TTC549 (cell line): ENCODE results near the gene B3GALT5.

Experiments
- FAIRE-seq: peaks from 2 replicates; lab custom pipeline; 2012; peaks lifted over from hg19 to GRCh38; lab: Jason Lieb, UNC

B3GALT5 gene

DNA sequence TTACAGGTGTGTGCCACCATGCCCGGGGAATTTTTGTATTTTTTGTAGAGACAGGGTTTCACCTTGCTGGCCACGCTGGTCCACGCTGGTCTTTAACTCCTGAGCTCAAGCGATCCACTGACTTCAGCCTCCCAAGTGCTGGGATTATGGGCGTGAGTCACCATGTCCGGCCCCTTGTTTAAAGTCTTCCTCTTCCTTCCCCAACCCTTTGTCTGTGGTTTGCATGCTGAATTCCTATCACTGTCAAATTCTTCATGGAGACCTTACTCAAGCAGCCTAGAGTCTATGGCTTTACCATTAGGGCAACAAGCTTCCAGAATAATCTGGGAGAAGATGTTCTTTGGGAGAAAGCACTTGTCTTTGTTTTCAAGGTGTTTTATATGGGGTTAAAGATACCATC, 34.7 kb downstream of the B3GALT5 start:
- no peak for FAIRE-seq

DNA sequence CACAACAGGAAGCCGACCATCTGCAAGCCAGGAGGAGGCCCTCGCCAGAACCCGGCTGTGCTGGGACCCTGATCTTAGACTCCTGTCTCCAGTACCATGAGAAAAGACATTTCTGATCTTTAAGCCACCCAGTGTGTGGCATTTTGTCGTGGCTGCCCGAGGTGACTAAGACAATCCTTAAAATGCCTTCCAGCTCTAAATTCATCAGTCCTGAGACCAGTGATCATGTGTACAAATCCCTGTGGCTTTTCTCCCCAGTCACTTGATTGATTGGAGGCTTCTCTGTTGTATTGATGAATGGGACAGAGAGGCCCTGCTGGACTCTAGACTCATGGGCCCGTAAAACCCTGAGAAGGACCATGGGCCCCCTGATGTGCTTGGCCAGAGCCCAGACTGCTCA, 36.1 kb downstream of the B3GALT5 start:
- FAIRE-seq = no peak

DNA sequence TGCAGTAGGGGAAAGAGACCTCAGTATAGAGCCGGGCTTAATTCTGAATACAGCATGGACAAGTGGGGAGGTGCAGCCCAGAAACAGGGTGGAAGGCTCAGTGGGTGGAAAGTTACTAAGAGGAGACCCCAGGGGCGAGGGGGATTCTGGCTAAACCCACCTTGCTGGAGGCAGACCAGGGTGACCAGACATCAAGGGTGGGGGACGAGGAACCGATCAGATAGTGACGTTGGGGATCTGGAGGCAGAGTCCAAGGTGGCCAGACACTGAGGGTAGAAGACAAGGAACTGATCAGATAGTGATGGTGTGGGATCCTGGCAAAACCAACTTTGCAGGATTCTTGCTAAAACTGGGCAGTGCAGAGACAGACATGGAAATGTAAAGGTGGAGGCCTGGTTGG, 36.8 kb downstream of the B3GALT5 start:
- no peak for FAIRE-seq

GRCh38 chr21:39650306-39650705, 37.6 kb downstream of the B3GALT5 start:
- FAIRE-seq = no peak

DNA sequence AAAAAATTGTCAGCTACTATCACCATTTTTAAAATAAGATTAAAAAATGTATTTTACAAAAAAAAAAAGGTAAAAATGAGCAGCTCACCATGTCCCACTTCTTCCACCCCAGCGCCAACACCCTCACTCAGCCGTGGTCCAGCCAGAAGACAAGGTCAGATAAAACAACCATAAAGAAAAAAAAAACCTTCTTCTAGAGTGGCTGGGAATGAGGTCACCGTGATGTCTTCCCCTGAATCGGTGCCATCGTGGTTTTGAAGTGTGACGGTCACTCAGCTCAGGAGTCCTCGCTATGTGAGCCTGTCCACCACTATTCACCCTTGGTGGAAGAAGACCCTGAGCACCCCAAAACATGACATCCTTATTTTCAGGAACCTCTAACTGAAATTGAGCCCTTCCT, 38.1 kb downstream of the B3GALT5 start:
- no peak for FAIRE-seq

- no peak for FAIRE-seq
Observed at GRCh38 chr21:39651206-39651605, 38.5 kb downstream of the B3GALT5 start.

GRCh38 chr21:39654951-39655350, 42.2 kb downstream of the B3GALT5 start:
- FAIRE-seq = no peak

DNA sequence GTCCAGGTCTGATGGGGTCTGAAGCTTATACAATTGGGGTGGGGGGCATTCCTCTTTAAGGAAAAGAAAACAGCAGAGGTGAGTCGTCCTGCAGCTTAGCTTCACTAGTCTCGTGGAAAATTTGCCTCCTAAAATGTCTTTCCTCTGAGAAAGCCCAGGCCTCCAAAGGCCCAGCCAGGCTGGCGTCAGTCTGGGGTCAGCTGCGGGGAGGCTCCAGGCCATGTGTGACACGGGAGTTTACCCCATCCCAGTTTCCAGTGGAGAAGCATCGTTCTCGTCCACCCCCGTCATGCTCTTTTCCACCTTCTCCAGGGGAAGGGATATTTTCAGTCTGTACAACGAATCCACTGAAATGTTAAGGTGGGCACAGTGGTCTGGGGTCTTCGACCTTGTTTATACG, 42.8 kb downstream of the B3GALT5 start:
- no peak for FAIRE-seq

DNA sequence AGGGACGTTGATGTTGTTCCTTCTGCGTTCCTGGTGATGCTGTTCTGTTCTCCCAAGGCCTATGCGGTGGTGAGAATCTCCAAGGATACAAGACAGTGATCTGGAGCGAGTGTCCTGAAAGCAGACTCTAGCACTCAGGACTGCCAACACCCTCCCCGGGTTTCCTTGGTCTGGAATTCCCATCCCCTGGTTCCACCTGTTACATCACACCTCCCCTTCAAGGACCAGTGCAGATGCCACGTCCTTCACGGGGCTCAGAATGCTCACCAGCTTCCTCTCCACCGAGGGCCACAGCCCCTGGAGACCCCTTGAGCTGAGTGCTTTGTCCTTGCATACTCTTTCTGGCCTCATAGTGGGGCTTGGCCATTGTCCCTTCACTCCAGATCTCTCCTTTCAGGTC, 43.5 kb downstream of the B3GALT5 start:
- FAIRE-seq = no peak

DNA sequence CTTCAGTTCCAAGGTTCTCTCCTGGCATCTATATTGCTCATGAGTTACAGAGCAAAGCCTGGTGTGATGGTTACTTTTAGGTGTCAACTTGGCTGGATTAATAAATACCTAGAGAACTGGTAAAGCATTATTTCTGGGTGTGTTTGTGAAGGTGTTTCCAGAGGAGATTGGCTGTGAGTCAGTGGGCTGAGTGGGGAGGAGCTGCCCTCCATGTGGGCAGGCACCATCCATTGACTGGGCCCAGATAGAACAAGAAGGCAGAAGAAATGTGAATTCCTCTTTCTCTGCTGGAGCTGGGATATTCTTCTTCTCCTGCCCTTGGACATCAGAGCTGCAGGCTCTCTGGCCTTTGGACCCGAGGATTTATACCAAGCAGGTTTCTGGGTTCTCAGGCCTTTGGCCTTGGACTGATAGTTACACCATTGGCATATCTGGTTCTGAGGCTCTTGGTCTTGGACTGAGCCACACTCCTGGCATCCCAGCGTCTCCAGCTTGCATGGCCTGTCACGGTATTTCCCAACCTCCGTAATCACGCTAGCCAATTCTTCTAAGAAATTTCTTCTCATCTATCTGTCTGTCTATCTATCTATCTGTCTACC, 44.5 kb downstream of the B3GALT5 start:
- FAIRE-seq = no peak

DNA sequence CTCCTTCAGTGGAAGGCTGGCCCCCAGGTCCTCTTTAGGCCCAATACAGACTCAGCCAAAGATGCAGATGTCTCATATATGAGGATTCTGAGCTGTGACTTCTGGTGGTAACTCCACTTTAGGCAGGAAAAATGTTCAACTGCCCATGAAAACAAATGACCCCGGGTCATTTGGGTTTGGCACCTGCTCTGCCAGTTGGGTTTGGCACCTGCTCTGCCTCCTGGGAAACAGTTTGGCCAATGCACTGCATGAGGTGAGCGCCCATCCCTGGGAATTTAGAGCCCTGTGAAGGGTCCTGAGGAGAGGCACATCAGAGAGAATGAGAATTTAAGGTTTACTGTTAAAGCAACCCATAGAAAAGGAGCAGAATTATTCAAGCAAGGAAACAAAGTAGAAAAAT, 45.3 kb downstream of the B3GALT5 start:
- FAIRE-seq = no peak

DNA sequence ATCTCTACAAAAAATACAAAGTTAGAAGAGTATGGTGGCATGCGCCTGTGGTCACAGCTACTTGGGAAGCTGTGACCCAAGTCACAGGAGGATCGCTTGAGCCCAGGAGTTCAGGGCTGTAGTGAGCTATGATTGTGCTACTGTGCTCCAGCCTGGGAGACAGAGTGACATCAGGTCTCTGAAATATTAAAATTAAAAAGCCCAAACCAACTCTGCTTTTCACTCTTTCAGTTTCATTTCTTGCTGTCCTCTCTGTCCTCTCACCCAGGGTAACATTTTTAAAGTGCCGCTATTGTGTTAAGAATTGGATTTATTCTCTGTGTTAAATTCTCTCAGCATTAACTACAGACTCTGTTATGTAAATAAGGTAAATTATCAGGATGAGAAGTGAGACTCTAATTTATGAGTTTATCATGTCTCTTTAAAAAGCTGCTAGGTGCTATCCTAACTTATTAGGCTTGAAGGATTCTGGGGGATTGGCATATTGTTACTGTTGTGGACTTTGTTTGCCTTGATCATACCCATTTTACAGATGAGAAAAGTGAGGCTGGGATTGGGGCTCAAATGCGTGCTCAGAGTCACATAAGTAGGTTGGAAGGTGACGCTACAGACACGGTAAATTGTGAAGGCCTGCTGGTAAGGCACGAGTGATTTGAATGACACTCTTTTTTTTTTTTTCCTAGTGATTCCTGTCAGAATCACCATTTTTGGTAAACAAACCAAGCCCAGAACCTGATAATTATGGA, 46.5 kb downstream of the B3GALT5 start:
- no peak for FAIRE-seq

GRCh38 chr21:39660191-39660980, 47.6 kb downstream of the B3GALT5 start:
- FAIRE-seq = no peak

DNA sequence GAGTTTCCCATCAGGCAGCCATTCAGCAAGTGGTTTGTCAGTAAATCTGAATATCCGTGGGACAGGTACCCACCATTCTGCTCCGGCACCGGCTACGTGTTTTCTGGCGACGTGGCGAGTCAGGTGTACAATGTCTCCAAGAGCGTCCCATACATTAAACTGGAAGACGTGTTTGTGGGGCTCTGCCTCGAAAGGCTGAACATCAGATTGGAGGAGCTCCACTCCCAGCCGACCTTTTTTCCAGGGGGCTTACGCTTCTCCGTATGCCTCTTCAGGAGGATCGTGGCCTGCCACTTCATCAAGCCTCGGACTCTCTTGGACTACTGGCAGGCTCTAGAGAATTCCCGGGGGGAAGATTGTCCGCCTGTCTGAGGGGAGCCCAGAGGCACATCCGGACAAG, 48.4 kb downstream of the B3GALT5 start:
- FAIRE-seq = no peak

DNA sequence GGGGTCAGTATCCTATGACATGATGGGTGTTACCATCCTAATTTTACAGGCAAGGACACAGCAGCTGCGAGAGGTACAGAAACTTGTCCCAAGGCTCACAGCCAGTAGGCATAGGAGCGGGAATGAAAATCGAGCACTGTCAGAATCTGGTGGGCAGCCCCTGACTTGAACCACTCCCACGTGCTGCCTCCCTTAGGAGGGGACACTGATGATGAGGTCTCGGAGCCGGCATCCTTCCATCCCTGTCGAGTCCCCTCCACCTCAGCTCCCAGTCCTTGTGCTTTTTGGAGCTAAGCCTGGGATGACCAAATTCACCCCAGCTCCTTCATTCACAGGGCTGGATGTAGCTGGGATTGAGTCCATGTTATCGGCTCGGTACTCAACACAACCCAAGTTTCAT, 49.0 kb downstream of the B3GALT5 start:
- FAIRE-seq = no peak

GRCh38 chr21:39662411-39662953, 49.7 kb downstream of the B3GALT5 start:
- no peak for FAIRE-seq

- no peak for FAIRE-seq
Observed at GRCh38 chr21:39663066-39663465, 50.3 kb downstream of the B3GALT5 start.

DNA sequence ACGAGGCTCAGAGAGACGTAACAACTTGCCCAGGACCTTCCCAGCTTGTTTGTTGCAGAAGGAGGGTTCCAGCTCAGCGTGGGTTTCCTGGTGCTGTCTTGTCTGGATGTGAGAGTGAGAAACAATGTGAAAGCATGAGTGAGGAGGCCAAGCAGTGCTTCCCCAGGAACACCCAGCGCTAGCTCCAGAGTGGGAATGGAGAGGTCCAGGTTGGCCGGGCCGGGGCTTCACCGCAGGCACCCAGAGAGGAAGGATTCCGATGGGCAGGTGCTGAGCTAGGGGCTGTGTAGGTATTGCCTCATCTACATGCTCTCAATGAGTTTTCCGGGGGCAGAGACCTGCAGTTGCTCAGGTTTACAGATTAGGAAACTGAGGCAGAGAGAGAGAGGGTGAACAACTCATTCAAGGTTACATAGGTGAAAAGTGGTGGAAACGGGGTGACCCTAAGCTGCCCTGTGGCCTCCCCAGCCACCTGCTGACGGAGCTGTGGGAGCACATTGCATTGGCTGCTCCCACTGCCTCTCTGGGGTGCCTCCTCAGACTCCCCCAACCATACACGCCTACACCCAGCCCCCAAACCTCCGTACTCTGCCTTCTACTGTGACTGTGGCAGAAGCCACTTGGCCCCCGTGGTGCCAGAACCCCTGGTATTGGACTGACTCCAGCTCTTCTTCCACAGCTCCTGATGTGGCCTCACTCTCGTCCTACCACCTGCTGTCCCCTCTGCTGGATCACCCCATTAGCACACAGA, 51.2 kb downstream of the B3GALT5 start:
- FAIRE-seq = no peak

DNA sequence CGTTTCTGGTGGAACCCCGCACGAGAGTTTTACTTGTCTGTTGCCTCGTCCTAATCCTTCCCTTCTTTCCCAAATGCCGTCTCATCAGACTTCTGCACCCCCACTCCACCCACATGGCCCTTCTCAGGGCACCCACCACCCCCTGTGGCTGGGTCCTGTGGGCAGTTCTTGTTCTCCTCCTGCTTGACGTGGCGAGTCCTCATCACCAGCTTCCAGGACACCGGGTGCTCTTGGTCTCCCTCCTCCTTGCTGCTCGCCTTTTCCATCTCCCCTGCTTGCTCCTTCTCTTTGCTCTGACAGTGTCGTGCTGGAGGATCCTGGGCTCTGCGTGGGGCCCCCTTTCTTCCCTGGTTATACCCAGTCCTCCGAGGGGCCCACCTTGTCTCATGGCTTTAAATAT, 51.8 kb downstream of the B3GALT5 start:
- no peak for FAIRE-seq

DNA sequence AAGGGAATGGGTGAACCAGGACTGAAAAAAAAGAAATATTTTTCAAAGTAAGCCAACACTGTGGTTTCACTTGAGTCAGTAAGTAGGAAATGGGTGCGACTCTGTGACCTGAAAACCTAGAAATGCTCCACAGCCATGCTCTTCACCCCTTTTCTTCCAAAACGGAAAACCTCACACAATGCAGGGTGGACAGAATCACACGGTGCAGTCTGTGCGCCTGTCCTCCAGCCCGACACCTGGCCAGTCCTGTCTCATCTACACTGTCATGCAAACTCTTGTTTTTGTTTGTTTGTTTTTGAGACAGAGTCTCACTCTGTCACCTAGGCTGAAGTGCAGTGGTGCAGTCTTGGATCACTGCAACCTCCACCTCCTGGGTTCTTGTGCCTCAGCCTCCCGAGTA, 53.3 kb downstream of the B3GALT5 start:
- FAIRE-seq = no peak

DNA sequence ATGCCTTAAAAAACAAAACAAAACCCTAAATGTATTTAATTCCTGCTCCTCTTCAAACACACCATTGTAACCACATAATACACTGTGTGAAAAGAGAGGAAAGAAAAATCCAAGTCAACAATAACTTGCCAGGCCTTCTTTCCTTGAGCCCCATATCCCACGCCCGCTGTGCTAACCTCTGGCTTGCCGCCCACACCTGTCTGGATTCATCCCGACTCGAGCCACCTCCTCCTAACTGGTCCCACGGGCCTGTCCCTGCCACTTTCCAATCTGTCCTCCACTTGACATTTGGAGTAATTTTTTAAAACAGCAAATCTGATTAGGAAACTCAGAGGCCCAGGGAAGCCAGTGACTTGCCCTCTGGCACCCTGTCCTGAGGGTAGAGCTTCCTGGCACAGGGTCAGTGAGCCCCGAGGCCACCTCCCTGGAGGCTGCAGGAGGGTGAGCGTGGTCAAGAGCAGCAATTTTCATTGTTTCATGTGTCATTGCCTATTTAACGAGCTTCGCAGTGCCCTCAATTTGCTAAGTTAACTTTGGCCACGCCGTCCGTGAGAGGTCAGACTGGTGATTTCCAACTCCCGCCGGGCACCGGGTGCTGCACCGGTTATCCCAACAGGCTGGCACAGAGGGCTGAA, 54.1 kb downstream of the B3GALT5 start:
- no peak for FAIRE-seq

DNA sequence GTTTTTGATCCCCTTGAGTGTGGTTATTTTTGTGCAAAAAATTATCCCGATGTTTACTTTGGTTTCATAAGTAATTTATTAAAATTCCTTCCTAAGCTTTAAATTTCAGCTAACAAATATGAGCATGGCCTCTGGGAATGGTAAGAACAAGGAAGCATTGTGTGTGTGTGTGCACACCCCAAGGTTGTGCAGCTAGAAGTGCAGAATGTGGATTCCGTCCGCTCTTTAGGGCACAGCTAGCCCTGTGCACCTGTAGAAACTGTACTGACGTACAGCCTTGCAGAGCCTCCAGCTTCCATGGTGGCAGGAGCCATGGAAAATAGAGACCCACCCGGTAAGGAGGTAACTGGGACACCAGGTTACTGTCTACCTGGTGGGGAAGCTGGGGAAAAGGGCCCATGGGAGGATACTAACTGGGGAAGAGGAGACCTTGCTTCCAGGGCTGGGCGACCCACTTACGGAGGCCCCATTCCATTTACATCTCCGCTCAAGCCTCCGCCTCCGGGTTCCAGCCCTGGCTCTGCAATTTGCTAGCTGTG, 54.7 kb downstream of the B3GALT5 start:
- FAIRE-seq = no peak
